C4-2B (cell line): ENCODE results near the gene SLC43A2.

Experiments
- ZFX ChIP-seq: fragments of 450-650 bp; IDR thresholded peaks from 2 replicates; pipeline ENCODE4 v1.6.1; 2017
- TF ChIP-seq, protein P1 (sequence below): fragments of 450-650 bp; conservative IDR thresholded peaks from 2 replicates; pipeline ENCODE4 v1.5.1; 2017; ENCODE audit warnings: mild to moderate bottlenecking

DNA sequence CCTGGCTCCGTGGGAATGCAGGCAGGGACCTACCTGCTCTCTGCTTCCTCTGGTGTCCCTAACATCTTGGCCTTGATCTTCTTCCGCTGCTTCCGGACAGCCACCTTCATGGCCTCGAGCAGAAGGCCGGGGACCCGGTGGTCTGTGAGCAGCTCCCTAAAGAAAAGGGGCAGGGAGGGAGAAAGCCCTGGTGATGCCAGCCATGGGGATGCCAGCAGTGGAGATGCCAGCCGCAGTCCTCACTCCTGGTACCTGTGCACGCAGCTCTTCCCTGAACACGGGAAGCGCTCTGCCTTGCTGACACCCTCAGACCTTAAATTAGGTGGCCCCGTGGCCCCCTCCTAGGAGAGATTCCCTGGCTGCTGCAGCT lies 19.2 kb upstream of the SLC43A2 start:
- TF ChIP-seq, protein P1, sequence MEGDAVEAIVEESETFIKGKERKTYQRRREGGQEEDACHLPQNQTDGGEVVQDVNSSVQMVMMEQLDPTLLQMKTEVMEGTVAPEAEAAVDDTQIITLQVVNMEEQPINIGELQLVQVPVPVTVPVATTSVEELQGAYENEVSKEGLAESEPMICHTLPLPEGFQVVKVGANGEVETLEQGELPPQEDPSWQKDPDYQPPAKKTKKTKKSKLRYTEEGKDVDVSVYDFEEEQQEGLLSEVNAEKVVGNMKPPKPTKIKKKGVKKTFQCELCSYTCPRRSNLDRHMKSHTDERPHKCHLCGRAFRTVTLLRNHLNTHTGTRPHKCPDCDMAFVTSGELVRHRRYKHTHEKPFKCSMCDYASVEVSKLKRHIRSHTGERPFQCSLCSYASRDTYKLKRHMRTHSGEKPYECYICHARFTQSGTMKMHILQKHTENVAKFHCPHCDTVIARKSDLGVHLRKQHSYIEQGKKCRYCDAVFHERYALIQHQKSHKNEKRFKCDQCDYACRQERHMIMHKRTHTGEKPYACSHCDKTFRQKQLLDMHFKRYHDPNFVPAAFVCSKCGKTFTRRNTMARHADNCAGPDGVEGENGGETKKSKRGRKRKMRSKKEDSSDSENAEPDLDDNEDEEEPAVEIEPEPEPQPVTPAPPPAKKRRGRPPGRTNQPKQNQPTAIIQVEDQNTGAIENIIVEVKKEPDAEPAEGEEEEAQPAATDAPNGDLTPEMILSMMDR = no peak
- TF ChIP-seq ZFX = no peak
